Mononuclear cell (primary cell): ENCODE measurements around the gene ARSB. TPM values are rescaled to one million over a fixed set of nuclear protein-coding genes. Genes with fewer than 3 reads are reported as not detected.
"Not testable (repeated sequence)": the region's sequence is repeated elsewhere in the genome, so short reads cannot be mapped to it uniquely, and the experiment has no call there.

Experiments used
- H3K27me3 ChIP-seq: 2 replicates; pipeline ENCODE4 v1.6.0; 2011; ENCODE audit warnings: low read length, control low read depth; ENCODE audit not compliant: insufficient read depth
- H3K4me1 ChIP-seq: 2 replicates; pipeline ENCODE4 v1.5.1; 2011; ENCODE audit warnings: mild to moderate bottlenecking, low read length, control low read depth; ENCODE audit not compliant: insufficient read depth
- H3K4me3 ChIP-seq: 2 replicates; pipeline ENCODE4 v1.5.1; 2011; ENCODE audit warnings: mild to moderate bottlenecking, low read length, moderate library complexity
- H3K9me3 ChIP-seq: 2 replicates; pipeline ENCODE4 v1.5.1; 2011; ENCODE audit warnings: low read depth, mild to moderate bottlenecking, control low read depth, low read length
- total RNA-seq: library from RNA; depleted of rRNA; stranded (reverse); fragments of >200 nt; gene quantifications from one replicate; pipeline ENCODE4 v1.2.3, GENCODE V29; 2012

Gene ARSB
- total RNA-seq, 1 donor = 16.2 TPM

GRCh38 chr5:78768781-78769380 is 216.2 kb downstream of the ARSB start:
- Histone ChIP-seq H3K4me1 (peaks cover 3% of the 10 kb centered on the region), H3K27me3 (no peaks in the 10 kb centered on the region), H3K4me3 (no peak overlapping the region), H3K9me3 (no peaks in the 10 kb centered on the region)

- Histone ChIP-seq H3K4me1 (peaks cover 12% of the 10 kb centered on the region), H3K4me3 (no peak overlapping the region), H3K9me3 (no peaks in the 10 kb centered on the region), H3K27me3 (no peaks in the 10 kb centered on the region)
Measured at GRCh38 chr5:78766412-78766762, 218.7 kb downstream of the ARSB start.

GRCh38 chr5:78765756-78766411 is 219.2 kb downstream of the ARSB start:
- no peaks in the 10 kb centered on the region for H3K27me3 ChIP-seq
- no peak overlapping the region for H3K4me3 ChIP-seq
- no peaks in the 10 kb centered on the region for H3K9me3 ChIP-seq
- H3K4me1 ChIP-seq = peaks cover 17% of the 10 kb centered on the region

GRCh38 chr5:78765116-78765515 is 220.0 kb downstream of the ARSB start:
- H3K4me3 ChIP-seq = no peak overlapping the region

GRCh38 chr5:78763659-78764189 is 221.4 kb downstream of the ARSB start:
- H3K4me1 ChIP-seq = peaks cover 33% of the 10 kb centered on the region
- H3K27me3 ChIP-seq = no peaks in the 10 kb centered on the region
- H3K4me3 ChIP-seq = no peak overlapping the region
- no peaks in the 10 kb centered on the region for H3K9me3 ChIP-seq

More at GRCh38 chr5:78765116-78765515, 220.0 kb downstream of the ARSB start:
- H3K4me1 ChIP-seq = peaks cover 25% of the 10 kb centered on the region
- no peaks in the 10 kb centered on the region for H3K9me3 ChIP-seq
- no peaks in the 10 kb centered on the region for H3K27me3 ChIP-seq

GRCh38 chr5:78762743-78763142 is 222.4 kb downstream of the ARSB start:
- not testable (repeated sequence) for H3K4me3 ChIP-seq, H3K27me3 ChIP-seq, H3K9me3 ChIP-seq
- peaks cover 42% of the 10 kb centered on the region for H3K4me1 ChIP-seq

- Histone ChIP-seq H3K27me3 (no peaks in the 10 kb centered on the region), H3K4me3 (no peak overlapping the region), H3K4me1 (peaks cover 49% of the 10 kb centered on the region), H3K9me3 (no peaks in the 10 kb centered on the region)
Measured at GRCh38 chr5:78761840-78762239, 223.3 kb downstream of the ARSB start.

GRCh38 chr5:78760770-78761169 is 224.3 kb downstream of the ARSB start:
- Histone ChIP-seq H3K27me3 (no peaks in the 10 kb centered on the region), H3K4me1 (peaks cover 56% of the 10 kb centered on the region), H3K9me3 (no peaks in the 10 kb centered on the region), H3K4me3 (no peak overlapping the region)

GRCh38 chr5:78760366-78760765 is 224.7 kb downstream of the ARSB start:
- no peak overlapping the region for H3K4me3 ChIP-seq

GRCh38 chr5:78758169-78758839 is 226.8 kb downstream of the ARSB start:
- peaks cover 50% of the 10 kb centered on the region for H3K4me1 ChIP-seq
- H3K9me3 ChIP-seq = no peaks in the 10 kb centered on the region

More at GRCh38 chr5:78760366-78760765, 224.7 kb downstream of the ARSB start:
- no peaks in the 10 kb centered on the region for H3K9me3 ChIP-seq
- peaks cover 57% of the 10 kb centered on the region for H3K4me1 ChIP-seq
- H3K27me3 ChIP-seq = no peaks in the 10 kb centered on the region

GRCh38 chr5:78757269-78758053 is 227.6 kb downstream of the ARSB start:
- Histone ChIP-seq H3K4me3 (no peak overlapping the region), H3K9me3 (no peaks in the 10 kb centered on the region), H3K27me3 (no peaks in the 10 kb centered on the region), H3K4me1 (peaks cover 50% of the 10 kb centered on the region)

More at GRCh38 chr5:78758169-78758839, 226.8 kb downstream of the ARSB start:
- H3K4me3 ChIP-seq = no peak overlapping the region
- H3K27me3 ChIP-seq = no peaks in the 10 kb centered on the region

GRCh38 chr5:78756858-78757257 is 228.3 kb downstream of the ARSB start:
- Histone ChIP-seq H3K27me3 (no peaks in the 10 kb centered on the region), H3K9me3 (no peaks in the 10 kb centered on the region), H3K4me3 (no peak overlapping the region), H3K4me1 (peaks cover 46% of the 10 kb centered on the region)

- peaks cover 40% of the 10 kb centered on the region for H3K4me1 ChIP-seq
- H3K9me3 ChIP-seq = no peaks in the 10 kb centered on the region
- H3K4me3 ChIP-seq = no peak overlapping the region
- no peaks in the 10 kb centered on the region for H3K27me3 ChIP-seq
Measured at GRCh38 chr5:78755822-78756429, 229.2 kb downstream of the ARSB start.

- H3K27me3 ChIP-seq = no peaks in the 10 kb centered on the region
- peaks cover 27% of the 10 kb centered on the region for H3K4me1 ChIP-seq
- no peaks in the 10 kb centered on the region for H3K9me3 ChIP-seq
- H3K4me3 ChIP-seq = no peak overlapping the region
Measured at GRCh38 chr5:78754655-78755054, 230.5 kb downstream of the ARSB start.
